Stimulated activated CD4-positive, alpha-beta T cell treated with anti-CD3 and anti-CD28 coated beads, Interleukin-1b, Interleukin-23, amount 100 ng/mL, for 4 hours (primary cell): ENCODE results near the gene CDK2AP2.

ENCODE experiments used
- DNase-seq, 2 donors: peaks; one replicate each; pipeline ENCODE4 v3.0.0-alpha.2; 2020; ENCODE audit warnings: low read depth in 2 of 2

CDK2AP2 gene

GRCh38 chr11:67503119-67504004 lies 4.6 kb downstream of the CDK2AP2 start:
- no peak for DNase-seq

DNA sequence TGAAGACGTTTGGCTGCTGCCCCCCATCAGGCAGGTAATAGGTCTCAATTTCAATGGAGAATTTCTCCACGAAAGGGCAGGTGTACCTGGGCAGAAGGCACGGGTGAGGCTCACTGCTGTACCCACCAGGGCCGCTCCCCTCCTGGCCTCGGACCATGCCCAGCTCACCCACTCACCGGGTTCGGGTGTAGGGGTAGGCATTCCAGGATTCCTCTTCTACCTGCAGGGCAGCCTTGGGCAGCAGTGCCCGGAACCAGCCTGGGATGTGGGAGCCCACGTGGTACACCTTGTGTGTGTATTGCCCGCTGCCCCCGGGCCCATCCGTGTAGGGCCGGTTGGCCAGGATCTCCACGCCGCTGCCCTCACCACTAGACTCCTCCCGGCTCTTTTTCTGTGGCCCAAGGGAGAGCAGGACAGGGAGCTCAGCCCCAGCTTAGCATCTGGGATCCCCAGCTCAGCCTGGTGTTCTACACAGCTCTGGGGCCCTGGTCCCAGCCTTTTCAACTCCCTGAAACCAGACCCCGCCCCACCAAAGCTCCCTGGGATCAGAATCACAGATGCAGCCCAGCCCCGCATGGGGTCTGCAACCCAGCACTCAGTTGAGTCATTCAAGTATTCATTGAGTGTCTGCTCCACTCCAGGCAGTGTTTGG lies 5.5 kb downstream of the CDK2AP2 start:
- DNase-seq, result no peak

- DNase-seq, result no peak
These were observed 6.1 kb downstream of the CDK2AP2 start for GRCh38 chr11:67501854-67502253.

DNA sequence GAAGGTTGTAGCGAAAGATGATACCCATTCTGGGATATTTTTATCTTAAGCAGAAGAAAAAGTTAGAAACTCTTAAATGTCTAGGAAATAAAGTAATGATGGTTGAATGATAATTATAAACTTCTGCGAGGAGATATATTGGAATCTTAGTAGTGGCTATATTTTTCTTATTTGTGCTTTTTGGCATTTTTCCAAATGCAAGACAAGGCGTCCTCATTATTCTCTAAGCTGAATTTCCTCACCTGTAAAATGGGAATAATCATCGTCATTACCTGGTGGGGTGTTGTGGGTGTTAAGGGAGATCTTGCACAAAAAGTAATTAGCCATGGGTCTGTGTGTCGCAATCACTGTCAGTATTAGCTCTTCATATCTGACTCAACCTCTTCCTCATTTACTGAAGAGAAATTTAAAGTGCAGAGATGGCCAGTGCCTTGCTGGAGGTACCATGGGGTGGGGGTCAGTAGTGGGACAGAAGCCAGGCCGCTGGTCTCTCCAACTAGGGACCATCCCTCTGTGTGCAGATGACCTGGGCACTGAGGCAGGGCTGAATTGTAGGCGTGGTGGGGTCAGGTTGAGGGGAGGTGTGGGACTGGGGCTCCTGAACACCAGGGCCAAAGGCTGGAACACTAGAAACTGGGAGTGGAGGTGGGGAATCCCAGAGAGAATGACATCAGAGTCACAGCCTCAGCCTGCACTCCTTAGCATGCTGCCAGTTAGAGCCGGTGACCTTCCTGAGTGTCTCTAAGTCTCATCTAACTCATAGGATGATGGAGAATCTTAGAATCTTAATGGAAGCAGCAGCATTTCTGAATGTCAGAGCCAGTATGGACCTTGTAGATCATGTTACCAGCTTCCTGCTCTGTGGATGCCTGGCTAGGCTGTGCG lies 6.9 kb downstream of the CDK2AP2 start:
- no peak for DNase-seq

GRCh38 chr11:67500484-67500821 lies 7.5 kb downstream of the CDK2AP2 start:
- DNase-seq, result no peak

DNA sequence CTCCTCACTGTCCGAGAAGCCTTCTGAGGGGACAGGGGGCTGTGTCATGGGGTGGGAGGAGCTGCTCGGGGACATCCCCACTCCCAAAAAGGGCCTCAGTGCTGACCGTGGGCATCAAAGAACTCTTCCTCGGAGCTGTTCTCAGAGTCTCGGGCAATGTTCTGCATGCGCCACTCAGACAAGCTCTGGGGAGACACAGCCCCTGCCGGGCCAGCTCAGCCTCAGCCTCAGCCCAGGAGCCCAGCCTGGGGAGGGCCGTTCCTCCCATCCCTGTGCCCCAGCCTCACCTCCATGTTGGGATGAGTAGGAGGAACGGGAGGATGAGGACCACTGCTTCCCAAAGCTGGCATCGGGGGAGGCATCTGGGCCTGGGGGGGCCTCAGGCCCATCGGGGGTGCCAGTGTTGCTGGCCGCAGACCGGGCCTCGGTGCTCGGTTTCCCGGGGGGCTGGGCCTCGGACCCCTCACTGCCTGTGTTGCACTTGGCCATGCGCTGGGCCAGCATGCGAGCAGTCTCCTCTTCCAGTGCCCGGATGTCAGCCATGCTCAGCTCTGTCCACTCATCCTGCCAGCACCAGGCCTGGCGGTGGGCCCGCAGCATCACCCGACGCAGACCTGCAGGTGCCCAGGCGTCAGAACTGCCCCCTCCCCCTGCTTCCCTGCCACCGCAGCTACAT lies 8.0 kb downstream of the CDK2AP2 start:
- DNase-seq, result no peak

GRCh38 chr11:67498544-67498972 lies 9.4 kb downstream of the CDK2AP2 start:
- no peak for DNase-seq

DNA sequence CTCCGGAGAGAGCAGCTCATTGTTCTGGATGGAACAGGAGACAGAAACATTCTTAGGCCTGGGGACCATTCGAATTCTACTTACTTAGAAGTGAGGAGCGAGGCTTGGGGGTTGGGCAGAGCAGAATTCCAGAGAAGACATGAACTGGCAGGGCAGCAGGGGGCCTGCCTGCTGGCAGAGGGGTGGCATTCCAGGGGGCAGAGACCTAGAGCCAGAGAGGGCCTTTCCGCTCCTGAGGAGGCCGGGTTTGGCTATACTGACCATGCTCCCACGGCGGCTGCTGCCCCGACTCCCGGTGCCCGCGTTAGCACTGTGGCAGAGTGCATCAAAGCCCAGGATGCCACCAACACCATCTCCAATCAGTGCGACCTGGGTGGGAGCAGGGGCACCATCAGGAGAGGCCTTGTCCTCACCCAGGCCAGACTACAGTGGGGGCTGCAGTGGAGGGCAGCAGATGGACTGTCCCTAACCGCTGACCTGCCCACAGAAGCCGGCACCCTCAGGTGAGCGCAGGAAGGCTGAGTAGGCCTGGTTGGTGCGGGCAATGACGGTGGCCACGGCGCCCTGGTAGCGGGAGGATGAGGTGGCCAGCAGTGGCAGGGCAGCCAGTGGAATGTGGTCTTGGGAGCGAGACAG lies 10.2 kb downstream of the CDK2AP2 start:
- no peak for DNase-seq

DNA sequence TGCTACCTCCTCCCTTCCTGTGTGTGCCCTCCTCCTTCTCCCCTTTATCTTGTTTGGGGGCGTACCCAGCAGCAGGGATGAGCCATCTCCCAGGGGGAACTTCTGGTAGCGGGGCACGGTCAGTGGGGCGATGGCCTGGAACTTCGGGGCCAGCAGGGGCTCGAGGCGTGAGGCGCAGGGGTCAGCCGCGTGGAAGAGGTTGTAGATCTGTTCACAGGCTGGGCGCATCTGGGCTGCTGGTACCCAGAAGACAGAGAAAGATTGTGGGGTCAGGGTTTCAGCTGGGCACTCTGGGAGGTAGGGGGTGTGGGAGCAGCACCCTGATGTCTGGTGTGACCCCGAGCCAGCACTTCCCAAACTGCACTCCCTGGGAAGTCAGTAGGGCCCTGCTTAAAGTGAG lies 11.8 kb downstream of the CDK2AP2 start:
- no peak for DNase-seq

- DNase-seq, result no peak
These were observed 12.5 kb downstream of the CDK2AP2 start for GRCh38 chr11:67495234-67496005.

GRCh38 chr11:67494371-67495233 lies 13.4 kb downstream of the CDK2AP2 start:
- DNase-seq, result no peak

GRCh38 chr11:67493548-67494370 lies 14.2 kb downstream of the CDK2AP2 start:
- DNase-seq, result no peak

GRCh38 chr11:67492801-67493547 lies 15.0 kb downstream of the CDK2AP2 start:
- no peak for DNase-seq

- no peak for DNase-seq
These were observed 15.8 kb downstream of the CDK2AP2 start for GRCh38 chr11:67492069-67492727.

DNA sequence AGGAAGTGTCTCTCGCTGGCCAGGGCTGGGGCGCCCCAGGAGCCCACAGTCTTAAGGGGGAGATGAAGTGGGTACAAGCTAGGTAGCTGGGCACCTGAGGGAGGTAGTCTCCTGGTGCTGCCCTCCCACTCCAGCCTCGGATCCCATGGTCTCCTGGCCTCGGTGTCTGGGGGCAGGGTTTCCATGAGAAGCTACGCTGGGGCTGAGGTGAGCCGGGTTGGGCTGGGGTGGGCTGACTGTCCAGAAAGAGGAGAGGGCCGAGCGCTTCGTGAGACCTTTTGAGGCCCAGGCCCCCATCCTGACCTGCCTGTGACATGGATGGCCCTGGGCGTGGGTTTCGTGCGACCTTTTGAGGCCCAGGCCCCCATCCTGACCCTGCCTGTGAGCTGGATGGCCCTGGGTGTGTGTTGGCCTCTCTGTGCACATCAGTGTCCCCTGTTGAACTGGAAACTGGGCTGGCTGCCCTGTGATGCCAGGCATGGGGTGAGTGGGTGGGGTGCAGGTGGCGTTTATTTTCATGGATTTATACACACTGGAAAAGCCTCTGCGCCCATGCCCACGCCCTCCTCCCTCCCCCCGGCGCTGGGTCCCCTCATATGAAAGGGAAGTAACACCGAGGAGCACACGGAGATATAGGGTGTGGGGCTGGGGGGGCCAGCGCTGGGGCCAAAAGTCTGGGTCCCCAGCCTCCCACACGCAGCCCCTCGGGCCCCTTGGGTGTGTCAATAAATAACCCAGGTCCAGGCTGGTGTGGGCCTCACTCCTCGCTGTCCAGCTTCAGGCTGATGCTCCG lies 16.5 kb downstream of the CDK2AP2 start:
- no peak for DNase-seq

GRCh38 chr11:67490727-67491065 lies 17.3 kb downstream of the CDK2AP2 start:
- DNase-seq, result no peak
